Limb (tissue), 2 donors: ENCODE measurements around the gene KCNK3.
"Not testable (repeated sequence)": the region's sequence is repeated elsewhere in the genome, so short reads cannot be mapped to it uniquely, and the experiment has no call there.

Experiments used
- DNase-seq, 2 donors: peaks; one replicate each; pipeline ENCODE4 v3.0.0-alpha.2; 2016; ENCODE audit errors: extremely low spot score in 2 of 2

KCNK3 gene

DNA sequence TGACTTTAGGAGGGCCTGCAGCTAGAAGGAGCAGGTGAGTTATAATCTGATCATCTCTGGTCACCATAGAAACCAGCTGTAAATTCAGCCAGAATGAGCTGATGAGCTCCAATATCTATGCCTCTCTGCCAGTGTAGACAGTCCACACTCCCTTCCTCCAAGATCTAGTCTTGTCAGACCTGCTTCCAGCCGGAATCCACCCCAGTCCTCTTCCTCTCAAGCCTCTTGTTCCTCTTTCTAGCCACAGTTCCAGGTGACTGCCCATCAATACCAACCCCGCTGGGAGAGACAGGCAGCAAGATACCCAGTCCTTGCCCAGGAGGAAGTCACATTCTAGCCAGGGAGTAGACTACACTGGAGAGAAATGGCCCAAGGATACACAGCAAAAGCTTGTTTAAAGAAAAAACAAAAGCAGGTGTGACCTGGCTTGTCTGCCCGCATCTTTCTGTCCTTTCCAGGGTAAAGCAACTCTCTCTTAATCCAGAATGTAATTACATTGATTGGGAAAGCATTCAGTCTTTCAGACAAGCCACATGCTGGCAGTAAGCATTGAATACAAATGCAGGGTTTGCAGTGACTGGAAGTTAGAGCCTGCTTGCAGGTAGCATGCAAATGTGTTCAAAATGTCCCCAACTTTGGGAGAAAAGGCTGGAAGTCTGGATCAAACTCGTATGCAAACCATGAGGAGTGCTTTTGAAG is 62.6 kb downstream of the KCNK3 start:
- DNase-seq = no peak

DNA sequence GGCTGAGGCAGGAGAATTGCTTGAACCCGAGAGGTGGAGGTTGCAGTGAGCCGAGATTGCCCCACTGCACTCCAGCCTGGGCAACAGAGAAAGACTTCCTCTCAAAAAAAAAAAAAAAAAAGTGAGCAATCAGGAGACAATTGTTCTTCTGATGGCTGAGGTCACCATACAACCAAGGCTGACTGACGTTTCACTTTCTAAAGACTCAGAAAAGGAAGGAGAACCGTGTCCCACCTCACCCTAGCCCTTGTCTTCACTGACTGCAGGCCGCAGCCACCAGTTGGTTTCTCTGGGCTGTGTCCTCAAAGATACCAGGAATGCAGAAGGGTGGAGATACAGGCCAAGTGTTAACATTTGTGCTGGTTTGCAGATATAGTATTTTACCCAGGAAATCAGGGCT is 63.8 kb downstream of the KCNK3 start:
- no peak for DNase-seq

DNA sequence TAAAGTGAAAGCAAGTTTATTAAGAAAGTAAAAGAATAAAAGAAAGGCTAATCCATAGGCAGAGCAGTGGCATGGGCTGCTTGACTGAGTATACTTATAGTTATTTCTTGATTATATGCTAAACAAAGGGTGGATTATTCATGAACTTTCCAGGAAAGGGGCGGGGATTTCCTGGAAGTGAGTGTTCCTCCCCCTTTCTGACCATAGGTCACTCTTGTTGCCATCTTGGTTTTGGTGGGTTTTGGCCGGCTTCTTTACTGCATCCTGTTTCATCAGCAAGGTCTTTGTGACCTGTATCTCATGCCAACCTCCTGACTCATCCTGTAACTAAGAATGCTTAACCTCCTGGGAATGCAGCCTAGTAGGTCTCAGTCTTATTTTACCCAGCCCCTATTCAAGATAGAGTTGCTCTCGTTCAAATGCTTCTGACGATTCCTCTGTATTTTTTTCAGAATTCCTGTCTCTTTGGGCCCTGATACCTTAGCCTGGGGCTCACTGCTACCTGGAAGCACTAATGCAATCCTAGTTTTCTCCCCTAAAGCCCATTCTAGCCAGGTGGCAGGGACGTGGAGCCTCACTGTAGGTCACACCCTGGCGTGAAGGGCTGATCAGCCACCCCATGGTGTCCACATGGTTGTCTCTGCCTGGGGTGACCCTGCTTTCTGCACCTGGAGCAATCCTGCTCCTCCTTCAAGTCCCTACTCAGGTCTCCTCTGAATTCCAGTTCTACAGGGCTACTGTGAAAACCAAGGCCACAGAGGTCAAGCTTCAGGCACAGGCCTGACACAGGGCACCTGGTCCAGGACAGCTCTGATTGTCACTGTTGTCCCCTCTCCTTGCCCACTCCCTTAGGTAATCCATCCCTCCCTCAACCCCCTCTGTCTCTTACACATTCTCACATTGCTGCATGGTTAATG is 65.6 kb downstream of the KCNK3 start:
- DNase-seq = no peak

DNA sequence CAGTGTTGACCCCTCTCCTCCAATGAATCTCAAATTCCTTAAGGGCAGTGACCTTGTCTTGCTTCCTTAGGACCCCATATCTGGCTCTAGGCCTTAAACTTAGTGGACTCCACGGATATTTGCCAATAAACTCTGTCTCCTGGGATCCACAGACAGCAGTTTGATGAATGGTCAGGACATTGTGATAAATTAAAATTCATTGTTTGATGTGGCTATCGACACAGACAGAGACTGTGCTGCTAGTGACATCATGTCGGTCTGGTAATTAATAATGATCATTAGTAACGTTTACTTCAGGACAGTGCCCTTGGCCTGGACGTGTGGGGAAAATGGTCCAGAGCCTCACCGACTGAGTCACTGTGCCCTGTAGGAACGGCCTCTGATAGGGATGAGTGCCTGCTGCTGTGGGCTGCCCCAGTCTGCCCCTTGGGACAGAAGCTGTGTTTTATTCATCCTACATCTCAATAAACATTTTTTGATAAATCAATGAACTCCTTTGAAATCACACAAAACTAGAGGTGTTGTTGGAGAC is 66.3 kb downstream of the KCNK3 start:
- no peak for DNase-seq

DNA sequence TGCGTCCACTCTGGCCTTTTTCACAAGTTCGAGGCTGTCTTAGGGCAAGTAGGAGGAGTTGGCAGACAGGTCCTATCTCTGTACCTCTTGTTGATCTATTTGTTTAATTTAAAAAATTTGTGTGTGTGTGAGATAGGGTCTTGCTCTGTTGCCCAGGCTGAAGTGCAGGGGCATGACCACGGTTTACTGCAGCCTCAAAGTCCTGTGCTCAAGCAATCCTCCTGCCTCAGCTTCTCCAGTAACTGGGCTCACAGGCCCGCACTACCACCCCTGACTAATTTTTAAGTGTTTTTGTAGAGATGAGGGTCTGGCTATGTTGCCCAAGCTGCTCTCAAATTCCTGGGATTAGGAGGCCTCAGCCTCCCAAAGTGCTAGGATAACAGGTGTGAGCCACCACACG is 67.3 kb downstream of the KCNK3 start:
- DNase-seq = no peak

DNA sequence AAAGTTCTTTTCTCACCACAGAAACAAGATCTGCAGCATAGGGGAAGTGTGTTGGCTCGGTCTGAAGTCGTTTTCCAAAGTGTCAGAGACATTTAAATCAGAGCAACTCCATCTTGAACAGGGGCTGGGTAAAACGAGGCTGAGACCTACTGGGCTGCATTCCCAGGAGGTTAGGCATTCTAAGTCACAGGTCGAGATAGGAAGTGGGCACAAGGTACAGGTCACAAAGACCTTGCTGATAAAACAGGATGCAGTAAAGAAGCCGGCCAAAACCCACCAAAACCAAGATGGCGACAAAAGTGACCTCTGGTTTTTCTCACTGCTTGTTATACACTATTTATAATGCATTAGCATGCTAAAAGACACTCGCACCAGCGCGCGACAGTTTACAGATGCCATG is 68.5 kb downstream of the KCNK3 start:
- not testable (repeated sequence) for DNase-seq

DNA sequence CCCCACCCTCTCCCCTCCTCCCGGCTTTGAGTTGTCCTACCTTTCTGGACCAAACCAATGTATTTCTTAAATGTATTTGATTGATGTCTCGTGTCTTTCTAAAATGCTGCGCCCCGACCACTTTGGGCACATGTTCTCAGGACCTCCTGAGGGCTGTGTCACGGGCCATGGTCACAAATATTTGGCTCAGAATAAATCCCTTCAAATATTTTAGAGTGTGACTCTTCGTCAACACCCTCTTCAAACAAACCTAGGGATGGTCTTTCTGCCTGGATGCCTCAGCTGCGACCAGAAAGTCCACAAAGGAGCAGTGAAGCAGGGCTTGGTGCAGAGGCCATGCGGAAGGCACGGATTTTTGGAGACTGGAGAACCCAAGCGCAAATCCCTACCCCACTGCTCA is 70.5 kb downstream of the KCNK3 start:
- DNase-seq = no peak

DNA sequence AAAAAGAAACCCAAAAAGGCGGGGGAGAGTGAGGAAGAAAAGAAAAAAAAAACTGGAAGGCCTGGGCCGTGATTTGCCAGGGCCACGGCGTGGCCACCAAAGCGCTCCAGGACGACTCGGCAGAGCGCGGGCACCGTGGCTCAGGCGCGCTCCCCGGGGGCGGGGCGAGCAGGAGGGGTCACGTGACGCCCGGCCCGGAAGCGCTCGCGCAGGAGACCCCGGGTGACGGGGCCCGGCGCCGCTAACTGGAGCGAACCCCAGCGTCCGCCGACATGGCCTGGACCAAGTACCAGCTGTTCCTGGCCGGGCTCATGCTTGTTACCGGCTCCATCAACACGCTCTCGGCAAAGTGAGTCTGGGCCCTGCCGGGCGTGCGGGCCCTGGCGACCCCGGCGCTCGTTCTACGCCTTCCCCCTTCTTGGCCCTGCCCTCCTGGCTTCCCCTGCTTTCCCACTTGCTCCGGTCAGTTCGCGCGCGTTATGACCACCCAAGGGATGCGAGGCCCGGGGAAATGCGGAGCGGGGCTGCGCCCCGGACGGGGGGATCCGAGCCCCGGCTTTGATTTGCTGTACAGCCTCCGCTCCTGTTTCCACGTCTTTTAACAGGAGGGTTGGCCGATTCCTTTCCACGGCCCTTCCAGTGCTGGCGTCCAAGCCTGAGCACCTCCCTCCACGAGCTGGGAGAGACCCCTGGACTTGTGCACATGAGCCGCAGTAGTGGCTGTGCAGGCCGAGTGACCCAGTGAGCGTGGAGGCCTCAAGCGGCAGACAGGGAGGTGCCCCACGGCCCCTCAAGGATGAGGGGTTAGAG is 71.8 kb downstream of the KCNK3 start, which contains the start of gene SLC35F6:
TSS of gene SLC35F6 (plus strand) at position 207 of the 810 bp plus-strand sequence. CDS start at position 273, 66 bp downstream.
- DNase-seq = peak; percentile 72 to 90

DNA sequence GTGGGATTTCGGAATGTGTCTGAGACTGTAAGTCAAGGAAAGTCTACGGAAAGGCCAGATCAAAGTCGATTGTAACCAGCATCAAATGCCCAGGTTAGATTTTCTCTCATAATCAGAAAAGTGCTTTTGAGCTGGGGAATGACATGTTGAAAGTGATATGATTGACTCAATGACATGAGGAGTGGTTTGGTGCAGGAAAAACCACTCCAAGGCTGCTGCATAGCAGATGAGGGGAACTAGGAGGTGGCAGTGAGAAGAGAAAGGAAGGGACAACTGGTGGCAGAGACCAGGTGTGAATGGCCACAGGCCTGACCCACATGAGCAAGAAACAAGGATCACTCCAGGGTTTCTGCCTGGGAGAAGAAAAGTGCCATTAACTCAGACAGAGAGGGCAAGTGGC is 72.4 kb downstream of the KCNK3 start:
- DNase-seq = peak in 1 of 2 donors; percentile 16

DNA sequence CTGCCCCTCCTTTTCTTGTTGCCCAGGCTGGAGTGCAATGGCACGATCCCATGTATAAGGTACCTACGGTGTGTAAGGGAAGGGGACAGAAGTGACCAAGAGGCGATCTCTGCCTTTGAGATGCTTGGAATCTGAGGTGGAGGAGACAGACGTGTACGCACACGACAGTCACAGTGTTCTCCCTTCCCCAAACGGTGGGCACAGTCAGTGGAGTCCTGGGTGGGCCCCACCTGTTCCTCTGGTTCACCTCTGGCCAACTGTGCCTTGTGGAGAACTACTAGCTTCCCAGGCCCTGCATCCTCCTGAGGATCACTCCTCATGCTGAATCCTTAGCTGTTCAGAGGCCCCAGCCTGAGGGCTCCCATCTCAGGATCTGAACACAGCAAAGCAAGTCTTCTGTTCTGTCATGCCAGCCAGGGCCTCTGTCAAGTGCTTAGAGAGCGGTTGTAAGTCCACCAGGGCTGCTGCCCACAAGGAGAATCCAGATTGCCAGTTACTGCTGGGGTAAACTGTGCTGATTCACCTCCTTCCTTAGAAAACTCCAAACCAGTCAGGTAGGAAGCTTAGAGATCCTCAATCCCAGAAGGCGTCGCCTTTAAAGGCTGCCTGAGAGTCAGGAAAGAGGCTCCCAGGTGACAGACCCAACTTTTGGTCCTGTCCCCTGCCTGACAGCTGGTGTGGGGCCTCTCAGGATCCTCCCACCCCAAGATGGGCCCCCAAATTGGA is 73.1 kb downstream of the KCNK3 start:
- DNase-seq = peak in 1 of 2 donors; percentile 21

DNA sequence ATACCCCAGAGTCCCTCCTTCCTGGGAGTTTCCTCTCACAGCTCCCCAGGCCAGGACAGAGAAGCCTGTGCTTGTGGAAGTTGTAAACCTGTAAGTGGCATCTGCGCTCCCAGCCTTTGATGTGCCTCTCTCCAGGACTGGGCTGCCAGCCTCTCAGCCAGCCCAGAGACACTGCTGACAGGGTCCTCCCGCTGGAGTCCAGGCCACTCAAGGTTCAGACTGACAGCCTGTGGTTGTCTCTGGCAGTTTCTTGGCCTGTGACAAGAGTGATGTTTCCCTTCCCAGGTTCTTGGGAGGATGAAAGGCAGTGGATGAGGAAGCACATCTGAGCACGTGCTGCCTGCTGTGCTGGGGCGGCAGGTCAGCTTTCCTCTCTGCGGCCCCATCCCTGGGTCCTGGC is 74.6 kb downstream of the KCNK3 start:
- DNase-seq = peak in 1 of 2 donors; percentile 21

DNA sequence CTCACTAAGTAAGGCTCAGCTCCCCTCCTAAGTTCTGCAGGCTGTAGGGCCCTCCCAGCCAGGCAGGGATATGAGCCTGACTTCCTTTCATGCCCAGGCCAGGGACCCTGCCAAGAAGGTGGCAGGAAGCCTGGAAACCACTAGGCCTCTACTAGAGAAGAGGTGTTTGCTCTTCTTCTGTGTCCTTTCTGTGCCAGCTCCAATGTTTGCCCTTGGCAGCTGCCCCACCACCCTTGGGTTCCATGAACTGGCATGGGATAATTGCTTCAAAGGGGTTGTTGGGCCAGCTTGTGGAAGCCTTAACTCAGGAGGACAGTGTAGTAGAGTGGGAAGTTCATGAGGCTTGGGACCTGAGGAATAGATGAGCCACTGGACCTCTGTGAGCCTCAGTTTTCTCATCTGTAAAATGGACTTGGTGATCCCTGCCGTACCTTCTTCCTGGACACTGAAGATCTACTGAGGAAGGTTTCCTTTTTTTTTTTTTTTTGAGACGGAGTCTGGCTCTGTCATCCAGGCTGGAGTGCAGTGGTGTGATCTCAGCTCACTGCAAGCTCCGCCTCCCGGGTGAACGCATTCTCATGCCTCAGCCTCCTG is 75.5 kb downstream of the KCNK3 start:
- peak in 1 of 2 donors; percentile 15 for DNase-seq

DNA sequence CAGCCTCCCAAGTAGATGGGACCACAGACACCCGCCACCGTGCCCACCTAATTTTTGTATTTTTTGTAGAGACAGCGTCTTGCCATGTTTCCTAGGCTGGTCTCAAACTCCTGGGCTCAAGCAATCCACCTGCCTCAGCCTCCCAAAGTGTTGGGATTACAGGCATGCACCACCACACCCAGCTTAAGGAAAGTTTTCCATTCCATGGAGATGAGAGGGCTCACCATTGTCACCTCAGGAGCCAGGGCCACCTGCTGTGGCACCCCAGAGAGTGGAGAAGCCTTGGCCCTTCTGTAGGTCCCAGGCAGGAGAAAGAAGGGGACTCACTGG is 76.2 kb downstream of the KCNK3 start:
- DNase-seq = no peak

DNA sequence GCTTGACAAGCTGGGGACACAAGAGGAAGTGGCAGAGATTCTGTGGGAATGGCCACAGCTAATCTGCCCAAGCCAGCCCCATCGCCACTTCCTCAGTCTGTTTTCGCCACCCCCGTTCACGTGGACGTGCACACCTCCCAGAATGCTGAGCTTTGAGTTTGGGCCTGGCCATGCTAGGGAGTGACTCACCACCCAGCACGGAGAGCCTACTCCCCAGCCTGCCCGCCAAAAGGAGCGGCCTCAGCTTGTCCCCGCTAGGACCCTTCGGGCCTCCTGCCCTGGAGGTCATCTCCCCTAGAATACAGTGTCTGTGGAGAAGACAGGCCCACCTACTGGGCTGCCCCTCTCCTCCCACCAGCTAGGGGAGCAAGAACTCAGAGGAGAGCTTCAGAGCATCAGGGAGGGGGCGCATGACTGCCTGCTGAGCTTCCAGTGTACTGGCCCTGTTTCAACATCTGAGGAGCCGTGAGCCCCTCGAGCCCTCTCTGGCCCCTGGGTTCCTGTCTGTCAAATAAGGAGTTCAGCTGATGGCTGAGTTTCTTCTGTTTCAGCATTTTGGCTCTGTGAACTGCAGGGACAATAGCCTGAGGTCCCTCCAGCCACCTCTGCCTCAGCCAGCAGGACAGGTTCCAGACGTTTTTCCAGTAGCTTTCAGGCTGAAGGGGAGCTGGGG is 76.7 kb downstream of the KCNK3 start:
- peak in 1 of 2 donors; percentile 18 for DNase-seq

DNA sequence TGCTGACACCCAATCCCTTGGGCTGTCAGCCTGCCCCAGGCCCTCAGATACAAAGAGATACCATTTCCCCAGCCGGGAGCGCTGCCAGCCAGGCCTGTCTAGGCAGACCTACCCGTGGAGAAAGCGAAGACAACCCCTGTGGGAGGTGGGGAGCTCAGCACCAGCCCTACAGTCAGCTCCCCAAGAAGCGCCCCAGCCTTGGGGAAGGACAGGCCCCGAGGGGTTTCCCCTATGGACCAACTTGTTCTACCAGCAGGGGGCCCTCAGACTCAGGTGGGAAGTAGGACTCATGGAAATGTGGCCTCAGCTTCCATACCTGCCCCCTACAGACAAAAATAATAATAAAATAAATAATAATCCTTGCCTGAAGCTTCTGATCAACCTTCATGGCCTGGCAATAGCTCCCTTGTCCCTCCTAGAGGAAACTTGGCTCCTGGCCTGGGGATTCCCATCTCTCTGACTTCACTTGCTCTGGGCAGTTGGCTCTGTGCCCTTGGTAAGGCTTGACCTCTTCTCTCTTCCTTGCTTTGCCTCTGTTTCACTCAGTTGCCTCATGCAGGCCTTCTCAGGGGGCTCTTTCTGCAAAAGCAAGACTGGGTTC is 78.6 kb downstream of the KCNK3 start:
- DNase-seq = no peak

DNA sequence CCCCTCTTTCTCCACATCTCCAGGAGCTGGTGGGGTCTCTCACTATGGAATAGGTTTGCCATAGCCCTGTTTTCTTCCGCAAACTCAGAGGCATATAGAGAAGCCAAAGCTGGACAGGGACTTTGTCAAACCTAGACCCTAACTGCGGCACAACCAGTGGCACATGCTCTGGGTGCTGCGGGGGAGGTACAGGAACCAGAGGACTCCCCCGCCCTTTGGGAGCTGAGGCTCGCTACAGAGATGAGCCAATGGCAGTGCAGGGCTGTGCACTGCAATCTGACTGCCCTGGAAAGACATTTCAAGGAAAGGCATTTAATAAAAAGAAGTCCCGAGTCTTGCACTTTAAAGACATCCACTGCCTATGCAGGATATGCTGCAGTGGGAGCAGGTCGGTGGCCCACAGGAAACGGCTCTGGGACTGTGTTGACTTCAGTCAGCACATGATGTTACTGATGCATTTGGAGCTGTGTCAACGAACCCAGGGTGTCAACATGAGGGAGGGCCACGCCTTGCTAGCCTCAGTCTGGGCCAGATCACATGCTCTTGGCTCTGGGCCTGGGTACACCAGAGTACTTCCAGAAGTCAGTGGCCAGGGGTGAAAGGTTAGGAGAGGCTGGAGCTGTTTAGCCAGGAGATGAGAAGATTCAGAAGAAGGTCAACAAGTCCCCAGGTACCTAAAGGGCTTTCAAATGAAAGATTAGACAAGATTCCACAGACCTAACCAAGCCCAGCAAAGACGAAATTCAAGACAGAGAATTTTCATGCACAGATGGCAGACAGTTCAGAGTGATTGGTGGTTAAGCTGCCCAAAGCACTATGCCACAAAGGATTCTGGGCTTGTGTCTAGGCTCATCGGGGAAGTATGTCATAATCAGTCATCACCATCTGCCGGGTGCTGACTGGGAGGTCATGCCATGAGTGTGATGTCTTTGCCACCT is 79.8 kb downstream of the KCNK3 start:
- peak in 1 of 2 donors; percentile 12 for DNase-seq

DNA sequence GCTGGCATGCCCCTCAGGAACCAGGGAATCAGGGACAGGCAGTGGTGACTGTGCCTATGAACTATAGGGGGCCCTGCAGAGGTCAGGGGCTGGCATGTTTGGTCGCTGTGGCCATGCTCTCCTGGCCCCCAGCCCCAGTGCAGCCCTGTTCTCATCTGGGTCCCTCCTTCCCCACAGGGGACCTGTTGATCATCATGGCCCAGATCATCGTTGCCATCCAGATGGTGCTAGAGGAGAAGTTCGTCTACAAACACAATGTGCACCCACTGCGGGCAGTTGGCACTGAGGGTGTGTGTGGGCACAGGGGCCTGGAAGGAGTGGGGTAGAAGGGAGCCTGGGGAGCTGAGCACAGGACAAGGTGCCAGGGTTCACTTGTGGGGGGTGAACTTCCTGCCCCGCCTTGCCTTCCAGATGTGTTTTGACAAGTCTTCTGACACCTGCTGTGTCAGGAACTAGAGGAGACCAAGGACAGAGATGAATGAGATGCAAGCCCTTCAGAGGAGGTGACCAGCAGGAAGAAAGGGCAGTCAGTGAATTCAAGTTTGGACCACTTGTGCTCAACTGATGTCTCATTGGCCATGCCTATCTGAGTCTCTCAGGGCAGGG is 83.8 kb downstream of the KCNK3 start:
- DNase-seq = no peak

DNA sequence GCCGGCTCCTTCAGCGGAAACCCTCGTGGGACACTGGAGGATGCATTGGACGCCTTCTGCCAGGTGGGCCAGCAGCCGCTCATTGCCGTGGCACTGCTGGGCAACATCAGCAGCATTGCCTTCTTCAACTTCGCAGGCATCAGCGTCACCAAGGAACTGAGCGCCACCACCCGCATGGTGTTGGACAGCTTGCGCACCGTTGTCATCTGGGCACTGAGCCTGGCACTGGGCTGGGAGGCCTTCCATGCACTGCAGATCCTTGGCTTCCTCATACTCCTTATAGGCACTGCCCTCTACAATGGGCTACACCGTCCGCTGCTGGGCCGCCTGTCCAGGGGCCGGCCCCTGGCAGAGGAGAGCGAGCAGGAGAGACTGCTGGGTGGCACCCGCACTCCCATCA is 85.6 kb downstream of the KCNK3 start:
- no peak for DNase-seq
